Measurements from ENCODE around the gene DESI2.

- TF ChIP-seq, protein P1, sequence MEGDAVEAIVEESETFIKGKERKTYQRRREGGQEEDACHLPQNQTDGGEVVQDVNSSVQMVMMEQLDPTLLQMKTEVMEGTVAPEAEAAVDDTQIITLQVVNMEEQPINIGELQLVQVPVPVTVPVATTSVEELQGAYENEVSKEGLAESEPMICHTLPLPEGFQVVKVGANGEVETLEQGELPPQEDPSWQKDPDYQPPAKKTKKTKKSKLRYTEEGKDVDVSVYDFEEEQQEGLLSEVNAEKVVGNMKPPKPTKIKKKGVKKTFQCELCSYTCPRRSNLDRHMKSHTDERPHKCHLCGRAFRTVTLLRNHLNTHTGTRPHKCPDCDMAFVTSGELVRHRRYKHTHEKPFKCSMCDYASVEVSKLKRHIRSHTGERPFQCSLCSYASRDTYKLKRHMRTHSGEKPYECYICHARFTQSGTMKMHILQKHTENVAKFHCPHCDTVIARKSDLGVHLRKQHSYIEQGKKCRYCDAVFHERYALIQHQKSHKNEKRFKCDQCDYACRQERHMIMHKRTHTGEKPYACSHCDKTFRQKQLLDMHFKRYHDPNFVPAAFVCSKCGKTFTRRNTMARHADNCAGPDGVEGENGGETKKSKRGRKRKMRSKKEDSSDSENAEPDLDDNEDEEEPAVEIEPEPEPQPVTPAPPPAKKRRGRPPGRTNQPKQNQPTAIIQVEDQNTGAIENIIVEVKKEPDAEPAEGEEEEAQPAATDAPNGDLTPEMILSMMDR (IDR thresholded peaks at IDR 0.05) = no peak
- TF ChIP-seq POLR2A (IDR thresholded peaks at IDR 0.05) = no peak
Observed at GRCh38 chr1:244705261-244706234, 52.6 kb downstream of the DESI2 start.

Measured in thyroid gland (tissue), 4 donors.